ENCODE measurements around the gene EXOC6B. TPM values are rescaled to one million over a fixed set of nuclear protein-coding genes. Genes with fewer than 3 reads are reported as not detected.
"Not testable (repeated sequence)": the region's sequence is repeated elsewhere in the genome, so short reads cannot be mapped to it uniquely, and the experiment has no call there.

Gene EXOC6B
- total RNA-seq, 4 donors from 2014 or later, result 14.1 to 107 (median 38.5) TPM

DNA sequence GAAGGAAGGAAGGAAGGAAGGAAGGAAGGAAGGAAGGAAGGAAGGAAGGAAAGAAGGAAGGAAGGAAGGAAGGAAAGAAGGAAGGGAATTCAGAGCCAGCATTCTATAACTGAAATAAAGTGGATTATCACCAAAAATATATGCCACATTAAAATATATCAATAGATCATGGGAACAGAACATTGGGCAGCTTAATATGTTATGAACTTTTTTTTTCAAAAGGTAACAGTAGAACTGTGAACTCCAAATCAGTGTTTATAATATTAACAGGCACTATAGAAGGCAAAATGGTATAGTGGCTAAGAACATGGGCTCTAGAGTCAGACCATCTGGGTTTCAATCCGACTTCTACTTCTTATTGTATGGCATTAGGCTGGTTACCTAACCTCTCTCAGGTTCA lies 313.5 kb downstream of the EXOC6B start:
- Histone ChIP-seq H3K4me3 (no peak overlapping the region), H3K4me1 (no peaks in the 10 kb centered on the region), H3K27ac (no peak overlapping the region), H3K36me3 (no peaks in the 10 kb centered on the region), H3K27me3 (no peaks in the 10 kb centered on the region), H3K9me3 (no peaks in the 10 kb centered on the region)
- intact Hi-C loops (cut with DNase I; ENCODE audit: low total_unique reads), result no loop called here
- no peak for TF ChIP-seq POLR2A (IDR thresholded peaks at IDR 0.05)
- TF ChIP-seq, protein P1, sequence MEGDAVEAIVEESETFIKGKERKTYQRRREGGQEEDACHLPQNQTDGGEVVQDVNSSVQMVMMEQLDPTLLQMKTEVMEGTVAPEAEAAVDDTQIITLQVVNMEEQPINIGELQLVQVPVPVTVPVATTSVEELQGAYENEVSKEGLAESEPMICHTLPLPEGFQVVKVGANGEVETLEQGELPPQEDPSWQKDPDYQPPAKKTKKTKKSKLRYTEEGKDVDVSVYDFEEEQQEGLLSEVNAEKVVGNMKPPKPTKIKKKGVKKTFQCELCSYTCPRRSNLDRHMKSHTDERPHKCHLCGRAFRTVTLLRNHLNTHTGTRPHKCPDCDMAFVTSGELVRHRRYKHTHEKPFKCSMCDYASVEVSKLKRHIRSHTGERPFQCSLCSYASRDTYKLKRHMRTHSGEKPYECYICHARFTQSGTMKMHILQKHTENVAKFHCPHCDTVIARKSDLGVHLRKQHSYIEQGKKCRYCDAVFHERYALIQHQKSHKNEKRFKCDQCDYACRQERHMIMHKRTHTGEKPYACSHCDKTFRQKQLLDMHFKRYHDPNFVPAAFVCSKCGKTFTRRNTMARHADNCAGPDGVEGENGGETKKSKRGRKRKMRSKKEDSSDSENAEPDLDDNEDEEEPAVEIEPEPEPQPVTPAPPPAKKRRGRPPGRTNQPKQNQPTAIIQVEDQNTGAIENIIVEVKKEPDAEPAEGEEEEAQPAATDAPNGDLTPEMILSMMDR (IDR thresholded peaks at IDR 0.05), result no peak
- DNase-seq, result no peak

DNA sequence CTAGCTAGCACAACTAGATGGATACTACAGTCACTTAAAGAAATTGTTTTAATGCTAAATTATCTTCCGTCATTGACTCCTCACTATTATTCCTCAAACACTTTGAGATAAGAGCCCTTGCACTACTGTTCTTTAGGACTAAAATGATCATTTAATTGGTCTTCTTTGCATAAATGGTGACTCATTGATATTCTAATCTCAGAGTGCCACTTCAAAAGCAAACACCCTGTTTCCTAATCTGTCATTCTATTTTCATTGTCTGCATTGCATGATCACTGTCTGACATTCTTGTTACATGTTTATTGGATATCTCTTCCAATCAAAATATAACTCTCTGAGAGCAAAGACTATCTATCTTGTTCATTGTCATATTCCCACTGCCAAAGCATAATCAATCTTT lies 313.9 kb downstream of the EXOC6B start:
- intact Hi-C loops (cut with DNase I; ENCODE audit: low total_unique reads), result no loop called here
- Histone ChIP-seq H3K36me3 (no peaks in the 10 kb centered on the region), H3K4me3 (no peak overlapping the region), H3K27me3 (no peaks in the 10 kb centered on the region), H3K4me1 (no peaks in the 10 kb centered on the region), H3K9me3 (no peaks in the 10 kb centered on the region), H3K27ac (no peak overlapping the region)
- DNase-seq, result no peak
- TF ChIP-seq, protein P1 (IDR thresholded peaks at IDR 0.05), result no peak
- TF ChIP-seq POLR2A (IDR thresholded peaks at IDR 0.05), result no peak

DNA sequence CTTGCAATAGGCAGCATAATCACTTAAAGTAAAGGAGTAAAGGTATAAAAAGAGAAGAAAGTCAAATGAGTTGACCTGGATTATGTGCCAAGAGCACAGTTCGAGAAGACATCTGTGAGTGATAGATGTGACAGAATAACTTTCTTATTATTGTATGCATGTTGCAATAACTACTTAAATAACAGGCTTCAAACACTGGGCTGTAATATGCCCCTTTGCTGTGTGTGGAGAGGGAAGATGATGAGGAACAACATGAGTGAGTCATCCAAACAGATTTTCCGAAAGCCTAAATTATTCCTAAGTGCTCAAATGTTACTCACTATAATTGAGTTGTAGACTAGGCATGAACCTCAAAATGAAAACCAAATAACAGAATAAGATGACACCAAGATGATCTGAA lies 328.1 kb downstream of the EXOC6B start:
- intact Hi-C loops (cut with DNase I; ENCODE audit: low total_unique reads), result no loop called here
- no peaks in the 10 kb centered on the region for H3K27me3 ChIP-seq
- TF ChIP-seq POLR2A (IDR thresholded peaks at IDR 0.05), result no peak
- TF ChIP-seq, protein P1 (IDR thresholded peaks at IDR 0.05), result no peak

DNA sequence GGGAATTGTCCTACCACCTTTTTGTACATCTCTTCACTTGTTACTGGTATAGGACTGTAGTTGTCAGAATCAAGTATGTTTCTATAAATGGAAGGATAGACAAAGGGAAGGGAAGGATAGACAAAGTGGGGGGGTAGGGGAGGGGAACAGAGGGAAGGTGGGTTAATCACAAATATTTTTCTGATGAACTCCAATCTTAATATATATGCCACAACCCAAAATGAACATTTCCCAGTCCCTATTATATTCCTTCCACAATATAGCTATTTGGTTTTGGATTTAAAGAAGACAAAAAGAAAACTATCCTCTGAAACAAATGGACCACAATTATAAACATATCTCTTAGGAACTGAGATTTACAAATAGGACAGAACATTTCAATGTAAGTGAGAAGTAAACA lies 329.4 kb downstream of the EXOC6B start:
- Histone ChIP-seq H3K27ac (no peak overlapping the region), H3K4me1 (no peaks in the 10 kb centered on the region), H3K27me3 (no peaks in the 10 kb centered on the region), H3K36me3 (no peaks in the 10 kb centered on the region), H3K4me3 (no peak overlapping the region), H3K9me3 (no peaks in the 10 kb centered on the region)
- no peak for TF ChIP-seq POLR2A (IDR thresholded peaks at IDR 0.05)
- TF ChIP-seq, protein P1 (IDR thresholded peaks at IDR 0.05), result no peak
- intact Hi-C loops (cut with DNase I; ENCODE audit: low total_unique reads), result no loop called here
- no peak for DNase-seq

More for the DNA sequence above, 328.1 kb downstream of the EXOC6B start:
- H3K4me3 ChIP-seq, result no peak overlapping the region
- no peak for DNase-seq
- no peaks in the 10 kb centered on the region for H3K9me3 ChIP-seq
- H3K27ac ChIP-seq, result no peak overlapping the region
- no peaks in the 10 kb centered on the region for H3K4me1 ChIP-seq
- no peaks in the 10 kb centered on the region for H3K36me3 ChIP-seq

DNA sequence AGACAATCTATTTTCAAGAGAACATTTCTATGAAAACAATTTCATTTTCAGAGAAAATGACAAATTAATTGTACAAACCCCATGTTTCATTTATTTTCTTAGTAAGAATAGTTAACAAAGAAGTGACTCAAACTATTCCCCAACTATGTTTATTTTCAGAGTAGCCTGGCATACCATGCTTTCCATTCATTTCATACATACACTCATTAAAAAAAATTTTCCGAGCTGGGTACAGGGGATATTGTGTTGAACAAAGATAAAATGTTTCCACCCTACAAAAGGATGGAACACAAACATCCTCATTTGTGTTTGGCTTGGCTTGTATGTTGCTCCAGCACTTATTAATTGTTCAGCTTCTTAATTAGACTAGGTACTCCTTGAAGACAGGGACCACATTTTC lies 331.4 kb downstream of the EXOC6B start:
- H3K27ac ChIP-seq, result no peak overlapping the region
- intact Hi-C loops (cut with DNase I; ENCODE audit: low total_unique reads), result no loop called here
- H3K4me3 ChIP-seq, result no peak overlapping the region
- no peaks in the 10 kb centered on the region for H3K27me3 ChIP-seq
- no peak for DNase-seq
- TF ChIP-seq, protein P1 (IDR thresholded peaks at IDR 0.05), result no peak
- TF ChIP-seq POLR2A (IDR thresholded peaks at IDR 0.05), result no peak
- no peaks in the 10 kb centered on the region for H3K9me3 ChIP-seq
- no peaks in the 10 kb centered on the region for H3K4me1 ChIP-seq
- no peaks in the 10 kb centered on the region for H3K36me3 ChIP-seq

DNA sequence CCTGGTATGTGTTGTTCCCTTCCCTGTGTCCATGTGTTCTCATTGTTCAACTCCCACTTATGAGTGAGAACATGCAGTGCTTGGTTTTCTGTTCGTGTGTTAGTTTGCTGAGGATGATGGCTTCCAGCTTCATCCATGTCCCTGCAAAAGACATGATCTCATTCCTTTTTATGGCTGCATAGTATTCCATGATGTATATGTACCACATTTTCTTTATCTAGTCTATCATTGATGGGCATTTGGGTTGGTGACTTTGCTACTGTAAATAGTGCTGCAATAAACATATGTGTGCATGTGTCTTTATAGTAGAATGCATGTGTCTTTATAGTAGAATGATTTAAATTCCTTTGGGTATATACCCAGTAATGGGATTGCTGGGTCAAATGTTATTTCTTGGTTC lies 341.2 kb downstream of the EXOC6B start:
- H3K9me3 ChIP-seq; H3K27ac ChIP-seq; intact Hi-C loops (cut with DNase I; ENCODE audit: low total_unique reads); H3K4me1 ChIP-seq; H3K36me3 ChIP-seq; H3K27me3 ChIP-seq; DNase-seq; H3K4me3 ChIP-seq: not testable (repeated sequence)
